H9 (cell line): Measurements from ENCODE around the gene DUOXA2. TPM values are rescaled to one million over a fixed set of nuclear protein-coding genes. Genes with fewer than 3 reads are reported as not detected.

Experiments used
- DNase-seq: peaks from one replicate; pipeline ENCODE4 v3.0.0-alpha.2; 2017
- H2AFZ ChIP-seq: one replicate; pipeline ENCODE4 v1.6.1; 2013; ENCODE audit warnings: mild to moderate bottlenecking, low read length, control low read depth, moderate library complexity
- H2AK5ac ChIP-seq: 2 replicates; pipeline ENCODE4 v1.6.1; 2013; ENCODE audit warnings: low read length, control low read depth, mixed read lengths; ENCODE audit not compliant: insufficient read length
- H2BK120ac ChIP-seq: one replicate; pipeline ENCODE4 v1.6.1; 2013; ENCODE audit warnings: low read depth, mild to moderate bottlenecking, low read length, control low read depth, inconsistent platforms; ENCODE audit not compliant: poor library complexity, severe bottlenecking
- H2BK12ac ChIP-seq: 2 replicates; pipeline ENCODE4 v1.6.1; 2013; ENCODE audit warnings: low read length, control low read depth, mixed read lengths, low read depth; ENCODE audit not compliant: insufficient read length
- H2BK15ac ChIP-seq: 2 replicates; pipeline ENCODE4 v1.6.1; 2013; ENCODE audit warnings: low read depth, low read length, control low read depth
- H2BK20ac ChIP-seq: one replicate; pipeline ENCODE4 v1.6.1; 2013; ENCODE audit warnings: low read depth, mild to moderate bottlenecking, low read length, control low read depth, inconsistent platforms; ENCODE audit not compliant: poor library complexity, severe bottlenecking
- H2BK5ac ChIP-seq: 2 replicates; pipeline ENCODE4 v1.6.1; 2013; ENCODE audit warnings: low read length, control low read depth, mixed read lengths; ENCODE audit not compliant: insufficient read length
- H3K14ac ChIP-seq: 2 replicates; pipeline ENCODE4 v1.6.1; 2013; ENCODE audit warnings: low read length, control low read depth; ENCODE audit not compliant: insufficient read depth
- H3K18ac ChIP-seq: 2 replicates; pipeline ENCODE4 v1.6.1; 2013; ENCODE audit warnings: low read depth, mild to moderate bottlenecking, mixed read lengths, low read length, control low read depth; ENCODE audit not compliant: insufficient read length
- H3K23ac ChIP-seq: 2 replicates; pipeline ENCODE4 v1.6.1; 2013; ENCODE audit warnings: low read length, control low read depth, mixed read lengths, low read depth; ENCODE audit not compliant: insufficient read length
- H3K23me2 ChIP-seq: 2 replicates; pipeline ENCODE4 v1.6.1; 2013; ENCODE audit warnings: low read depth, mild to moderate bottlenecking, mixed read lengths, low read length, control low read depth; ENCODE audit not compliant: insufficient read length, poor library complexity, severe bottlenecking
- H3K27ac ChIP-seq: 2 replicates; pipeline ENCODE4 v1.5.1; 2013; ENCODE audit warnings: low read length, control low read depth, mixed read lengths, low read depth; ENCODE audit not compliant: insufficient read length
- H3K27me3 ChIP-seq: 2 replicates; pipeline ENCODE4 v1.6.1; 2013; ENCODE audit warnings: low read length, control low read depth, inconsistent platforms; ENCODE audit not compliant: insufficient read depth
- H3K4ac ChIP-seq: 2 replicates; pipeline ENCODE4 v1.6.1; 2013; ENCODE audit warnings: low read depth, mild to moderate bottlenecking, control low read depth, inconsistent platforms, low read length, moderate library complexity
- H3K4me1 ChIP-seq: 2 replicates; pipeline ENCODE4 v1.6.1; 2013; ENCODE audit warnings: low read length, control low read depth, inconsistent platforms; ENCODE audit not compliant: insufficient read depth
- H3K4me2 ChIP-seq: 2 replicates; pipeline ENCODE4 v1.6.1; 2013; ENCODE audit warnings: low read length, control low read depth, mixed read lengths; ENCODE audit not compliant: insufficient read length, insufficient read depth
- H3K56ac ChIP-seq: 2 replicates; pipeline ENCODE4 v1.6.1; 2013; ENCODE audit warnings: low read depth, mild to moderate bottlenecking, mixed read lengths, low read length, control low read depth; ENCODE audit not compliant: insufficient read length
- H3K79me1 ChIP-seq: 2 replicates; pipeline ENCODE4 v1.6.1; 2013; ENCODE audit warnings: low read depth, mild to moderate bottlenecking, moderate library complexity, low read length, control low read depth, inconsistent platforms; ENCODE audit not compliant: insufficient read depth, poor library complexity, severe bottlenecking
- H3K79me2 ChIP-seq: 2 replicates; pipeline ENCODE4 v1.6.1; 2013; ENCODE audit warnings: low read length, control low read depth, inconsistent platforms; ENCODE audit not compliant: insufficient read depth
- H3K9ac ChIP-seq: 2 replicates; pipeline ENCODE4 v1.6.1; 2013; ENCODE audit warnings: low read length, control low read depth, mixed read lengths; ENCODE audit not compliant: insufficient read length; ENCODE audit errors: extremely low read depth
- H3K9me3 ChIP-seq: one replicate; pipeline ENCODE4 v1.6.1; 2013; ENCODE audit warnings: low read depth, low read length, inconsistent platforms; ENCODE audit not compliant: control insufficient read depth
- H3T11ph ChIP-seq: one replicate; pipeline ENCODE4 v1.6.1; 2013; ENCODE audit warnings: mild to moderate bottlenecking, low read length, control low read depth, inconsistent platforms
- H4K20me1 ChIP-seq: one replicate; pipeline ENCODE4 v1.6.1; 2013; ENCODE audit not compliant: control insufficient read depth, insufficient read length, insufficient read depth
- H4K5ac ChIP-seq: 2 replicates; pipeline ENCODE4 v1.6.1; 2013; ENCODE audit warnings: low read depth, mild to moderate bottlenecking, mixed read lengths, low read length, control low read depth; ENCODE audit not compliant: insufficient read length
- H4K8ac ChIP-seq: replicated peaks from 2 replicates; pipeline ENCODE4 v1.6.1; 2013; ENCODE audit warnings: low read length, control low read depth, mixed read lengths, low read depth; ENCODE audit not compliant: insufficient read length
- H4K91ac ChIP-seq: 2 replicates; pipeline ENCODE4 v1.6.1; 2013; ENCODE audit warnings: low read depth, mild to moderate bottlenecking, moderate library complexity, mixed read lengths, low read length, control low read depth; ENCODE audit not compliant: insufficient read length
- H3K27ac Mint-ChIP-seq, 3 experiments: 2 replicates in 2 of 3; 3 replicates in 1 of 3; pipeline ENCODE4 v1.8.0; 2020 to 2021; ENCODE audit warnings: mixed read lengths in 3 of 3, mild to moderate bottlenecking in 1 of 3, moderate library complexity in 1 of 3
- H3K27me3 Mint-ChIP-seq: 2 replicates; pipeline ENCODE4 v1.8.0; 2021; ENCODE audit warnings: low read depth, mild to moderate bottlenecking, moderate library complexity, mixed read lengths
- H3K36me3 Mint-ChIP-seq, 3 experiments: 2 replicates in 2 of 3; 3 replicates in 1 of 3; pipeline ENCODE4 v1.8.0; 2020 to 2021; ENCODE audit warnings: low read depth in 3 of 3, mixed read lengths in 3 of 3; ENCODE audit not compliant: insufficient read depth in 1 of 3
- H3K4me1 Mint-ChIP-seq, 2 experiments: 2 replicates each; pipeline ENCODE4 v1.8.0; 2020; ENCODE audit warnings: mixed read lengths in 2 of 2
- H3K4me3 Mint-ChIP-seq, 2 experiments: 2 replicates in 1 of 2; 3 replicates in 1 of 2; pipeline ENCODE4 v1.8.0; 2020 to 2021; ENCODE audit warnings: mild to moderate bottlenecking in 2 of 2, mixed read lengths in 2 of 2, moderate library complexity in 1 of 2
- H3K9me3 Mint-ChIP-seq, 2 experiments: 2 replicates in 1 of 2; 3 replicates in 1 of 2; pipeline ENCODE4 v1.8.0; 2020; ENCODE audit warnings: mild to moderate bottlenecking in 2 of 2, mixed read lengths in 2 of 2, moderate library complexity in 1 of 2
- CTCF ChIP-seq: fragments of 200-600 bp; sonication (generic); conservative IDR thresholded peaks from 3 replicates; pipeline ENCODE4 v1.8.0; 2021; ENCODE audit warnings: antibody characterized with exemption, mild to moderate bottlenecking
- WGBS: extraction: QIAGEN DNeasy Blood & Tissue Kit; methylation state at CpG from one replicate; pipeline ENCODE4 v1.1.7; 2013; ENCODE audit warnings: missing lambda C conversion rate, low lambda C conversion rate, mixed read lengths; ENCODE audit not compliant: insufficient read length; ENCODE audit errors: extremely low coverage; 5-methylcytosine and 5-hydroxymethylcytosine counted together
- total RNA-seq: library from RNA; stranded (reverse); gene quantifications from 2 replicates; pipeline ENCODE4 v1.2.1, GENCODE V29; 2021

Gene DUOXA2
- total RNA-seq, 1 experiment from 2014 or later = not detected

- H3K9me3 Mint-ChIP-seq = no peaks in the 10 kb centered on the region
- H4K8ac ChIP-seq = no peak overlapping the region
- no peaks in the 10 kb centered on the region for H3K23me2 ChIP-seq
- H3K9me3 ChIP-seq = no peaks in the 10 kb centered on the region
- H3K27ac ChIP-seq = no peak overlapping the region
- H3K9ac ChIP-seq = no peak overlapping the region
- peaks cover 5 to 7% of the 10 kb centered on the region in 2 experiments; a peak in 3 of 4 replicates for H3K4me1 Mint-ChIP-seq
- no peaks in the 10 kb centered on the region for H3K4me1 ChIP-seq
- no peak overlapping the region for H3K14ac ChIP-seq
- H3K56ac ChIP-seq = no peak overlapping the region
- H3K27ac Mint-ChIP-seq = no peak overlapping the region
- H4K91ac ChIP-seq = no peak overlapping the region
- H3K18ac ChIP-seq = no peak overlapping the region
- H3K4ac ChIP-seq = no peak overlapping the region
- no peak overlapping the region for H4K5ac ChIP-seq
- no peak overlapping the region for H3K4me3 Mint-ChIP-seq
- H2BK15ac ChIP-seq = no peak overlapping the region
- H3T11ph ChIP-seq = no peak overlapping the region
- WGBS = no CpG with 5 or more reads among the region's 6 CpGs
- no peak overlapping the region for H2BK20ac ChIP-seq
- H3K23ac ChIP-seq = no peak overlapping the region
- DNase-seq = no peak
- no peak overlapping the region for H2BK120ac ChIP-seq
- no peaks in the 10 kb centered on the region for H3K36me3 Mint-ChIP-seq
- no peaks in the 10 kb centered on the region for H3K79me1 ChIP-seq
- H2AK5ac ChIP-seq = no peak overlapping the region
- H2AFZ ChIP-seq = no peak overlapping the region
- TF ChIP-seq CTCF = no peak
- H3K27me3 ChIP-seq = no peaks in the 10 kb centered on the region
- H3K79me2 ChIP-seq = no peaks in the 10 kb centered on the region
- H3K27me3 Mint-ChIP-seq = peaks cover 19% of the 10 kb centered on the region
- no peak overlapping the region for H3K4me2 ChIP-seq
- H4K20me1 ChIP-seq = no peaks in the 10 kb centered on the region
- no peak overlapping the region for H2BK12ac ChIP-seq
- H2BK5ac ChIP-seq = no peak overlapping the region
These were observed 36.9 kb downstream of the DUOXA2 start for GRCh38 chr15:45150997-45151396.
